H1 (cell line): ENCODE measurements around the gene ACSL3. TPM values are rescaled to one million over a fixed set of nuclear protein-coding genes. Genes with fewer than 3 reads are reported as not detected.
"Not testable (repeated sequence)": the region's sequence is repeated elsewhere in the genome, so short reads cannot be mapped to it uniquely, and the experiment has no call there.

ENCODE experiments used
- CTCF ChIA-PET: fragments of 300-600 bp; sonication (Branson Sonifier 250); formaldehyde crosslinking; loops from one replicate; lab custom pipeline; 2021; ENCODE audit not compliant: partially characterized antibody; lab: Charles Lee
- POLR2A ChIA-PET: fragments of 300-600 bp; sonication (Branson Sonifier 250); formaldehyde crosslinking; loops from one replicate; lab custom pipeline; 2021; ENCODE audit warnings: inconsistent platforms; ENCODE audit not compliant: partially characterized antibody; lab: Charles Lee
- DNase-seq, 2 experiments: peaks; one replicate each; pipeline versions ENCODE4 v3.0.0 to v3.0.0-alpha.2; 2010 to 2022; ENCODE audit warnings: low spot score in 2 of 2, low read depth in 1 of 2, mixed read lengths in 1 of 2
- FAIRE-seq: peaks from 2 replicates; lab custom pipeline; 2011; peaks lifted over from hg19 to GRCh38; lab: Jason Lieb, UNC
- H2AFZ ChIP-seq: 2 replicates; pipeline ENCODE4 v1.8.1; 2012; ENCODE audit warnings: low read length, inconsistent platforms
- H2AK5ac ChIP-seq: 2 replicates; pipeline ENCODE4 v1.6.1; 2013; ENCODE audit warnings: low read depth, low read length
- H2BK120ac ChIP-seq: replicated peaks from 2 replicates; pipeline ENCODE3; 2013; ENCODE audit warnings: low read depth, low read length, inconsistent platforms
- H2BK12ac ChIP-seq: 2 replicates; pipeline ENCODE4 v1.6.1; 2013; ENCODE audit warnings: low read depth, low read length
- H2BK15ac ChIP-seq: 2 replicates; pipeline ENCODE4 v1.6.1; 2013; ENCODE audit warnings: low read length
- H2BK20ac ChIP-seq: 2 replicates; pipeline ENCODE4 v1.6.1; 2013; ENCODE audit warnings: low read length
- H2BK5ac ChIP-seq: 2 replicates; pipeline ENCODE4 v1.6.1; 2013; ENCODE audit warnings: low read depth, low read length
- H3K14ac ChIP-seq: 2 replicates; pipeline ENCODE4 v1.6.1; 2013; ENCODE audit warnings: inconsistent platforms; ENCODE audit not compliant: insufficient read length
- H3K18ac ChIP-seq: 2 replicates; pipeline ENCODE4 v1.6.1; 2013; ENCODE audit warnings: low read length; ENCODE audit errors: extremely low read depth
- H3K23ac ChIP-seq: 2 replicates; pipeline ENCODE4 v1.6.1; 2013; ENCODE audit warnings: inconsistent platforms; ENCODE audit not compliant: insufficient read length
- H3K23me2 ChIP-seq: 2 replicates; pipeline ENCODE4 v1.6.1; 2013; ENCODE audit warnings: low read depth, low read length
- H3K27ac ChIP-seq: 2 replicates; pipeline ENCODE4 v1.6.1; 2011; ENCODE audit warnings: low read depth, low read length, inconsistent platforms
- H3K27me3 ChIP-seq, 4 experiments: replicated peaks in 1 of 4; 1 replicate in 1 of 4; 2 replicates in 3 of 4; pipeline versions ENCODE4 v1.6.1 to v1.8.1; 2011 to 2013; ENCODE audit warnings: low read length in 3 of 4, mild to moderate bottlenecking in 3 of 4, inconsistent platforms in 2 of 4, mixed read lengths in 2 of 4, moderate library complexity in 1 of 4; ENCODE audit not compliant: control insufficient read depth in 3 of 4, insufficient read depth in 3 of 4; ENCODE audit errors: extremely low read depth in 1 of 4
- H3K36me3 ChIP-seq, 4 experiments: 2 replicates each; pipeline versions ENCODE4 v1.6.1 to v1.8.1; 2011 to 2013; ENCODE audit warnings: mild to moderate bottlenecking in 4 of 4, low read length in 3 of 4, moderate library complexity in 2 of 4, control low read depth in 1 of 4, inconsistent platforms in 1 of 4; ENCODE audit not compliant: insufficient read depth in 4 of 4, control insufficient read depth in 2 of 4
- H3K4ac ChIP-seq: replicated peaks from 2 replicates; pipeline ENCODE3; 2013; ENCODE audit warnings: low read length, low read depth, mixed read lengths, inconsistent platforms; ENCODE audit not compliant: insufficient read length
- H3K4me1 ChIP-seq, 4 experiments: replicated peaks in 1 of 4; 1 replicate in 1 of 4; 2 replicates in 3 of 4; pipeline versions ENCODE4 v1.6.1 to v1.8.1; 2011 to 2013; ENCODE audit warnings: low read length in 3 of 4, inconsistent platforms in 2 of 4, mixed read lengths in 1 of 4; ENCODE audit not compliant: insufficient read depth in 4 of 4, control insufficient read depth in 3 of 4
- H3K4me2 ChIP-seq, 2 experiments: 2 replicates each; pipeline versions ENCODE4 v1.6.1 to v1.8.1; 2011 to 2013; ENCODE audit warnings: low read depth in 2 of 2, low read length in 2 of 2, control low read depth in 1 of 2, inconsistent platforms in 1 of 2, mild to moderate bottlenecking in 1 of 2; ENCODE audit not compliant: insufficient read depth in 1 of 2
- H3K4me3 ChIP-seq, 4 experiments: fragments of 200-600, 300-600 bp in 1 of 4; sonication (generic), shearing (Covaris generic), sonication (Bioruptor Twin) in 1 of 4; 2 replicates each; pipeline versions ENCODE4 v1.5.1 to v1.8.1; 2011 to 2016; ENCODE audit warnings: low read length in 4 of 4, low read depth in 3 of 4, control low read depth in 2 of 4, inconsistent platforms in 2 of 4, mild to moderate bottlenecking in 2 of 4, mixed read lengths in 1 of 4, moderate library complexity in 1 of 4; ENCODE audit not compliant: insufficient read depth in 2 of 4; ENCODE audit errors: extremely low read depth in 1 of 4
- H3K56ac ChIP-seq: replicated peaks from 2 replicates; pipeline ENCODE3; 2013; ENCODE audit warnings: low read depth, mild to moderate bottlenecking, mixed read lengths, low read length, inconsistent platforms; ENCODE audit not compliant: insufficient read length
- H3K79me1 ChIP-seq: 2 replicates; pipeline ENCODE4 v1.6.1; 2013; ENCODE audit warnings: low read depth, low read length, control low read depth
- H3K79me2 ChIP-seq, 2 experiments: 2 replicates each; pipeline versions ENCODE4 v1.6.1 to v1.8.1; 2012 to 2013; ENCODE audit warnings: low read length in 2 of 2, mild to moderate bottlenecking in 2 of 2, inconsistent platforms in 1 of 2; ENCODE audit not compliant: insufficient read depth in 2 of 2, control insufficient read depth in 1 of 2
- H3K9ac ChIP-seq, 4 experiments: replicated peaks in 1 of 4; 1 replicate in 1 of 4; 2 replicates in 3 of 4; pipeline versions ENCODE4 v1.6.1 to v1.8.1; 2011 to 2013; ENCODE audit warnings: low read depth in 3 of 4, low read length in 3 of 4, control low read depth in 2 of 4, mild to moderate bottlenecking in 2 of 4, moderate library complexity in 2 of 4, inconsistent platforms in 1 of 4; ENCODE audit errors: extremely low read depth in 1 of 4
- H3K9me3 ChIP-seq, 2 experiments: 2 replicates each; pipeline versions ENCODE4 v1.6.1 to v1.8.1; 2012 to 2013; ENCODE audit warnings: mild to moderate bottlenecking in 2 of 2, moderate library complexity in 2 of 2, control low read depth in 1 of 2, inconsistent platforms in 1 of 2, low read depth in 1 of 2, low read length in 1 of 2, mixed read lengths in 1 of 2; ENCODE audit not compliant: insufficient read depth in 2 of 2
- H4K20me1 ChIP-seq, 2 experiments: replicated peaks in 1 of 2; 2 replicates each; pipeline versions ENCODE3 to v1.8.1; 2011 to 2013; ENCODE audit warnings: inconsistent platforms in 2 of 2, low read length in 2 of 2, mild to moderate bottlenecking in 1 of 2; ENCODE audit not compliant: insufficient read depth in 2 of 2, control insufficient read depth in 1 of 2
- H4K5ac ChIP-seq: 2 replicates; pipeline ENCODE4 v1.6.1; 2013; ENCODE audit warnings: low read length, low read depth, mixed read lengths, inconsistent platforms; ENCODE audit not compliant: insufficient read length
- H4K8ac ChIP-seq: 2 replicates; pipeline ENCODE4 v1.8.0; 2013; ENCODE audit warnings: mild to moderate bottlenecking, moderate library complexity, low read length, inconsistent platforms; ENCODE audit not compliant: insufficient read depth; ENCODE audit errors: extremely low read depth
- H4K91ac ChIP-seq: replicated peaks from 2 replicates; pipeline ENCODE3; 2013; ENCODE audit warnings: low read length, mixed read lengths, inconsistent platforms; ENCODE audit not compliant: insufficient read length
- WGBS, 2 experiments: shearing (Covaris generic) in 1 of 2; methylation state at CpG; one replicate each; pipeline versions ENCODE4 v1.1.6 to v1.1.7; 2013 to 2015; ENCODE audit warnings: low lambda C conversion rate in 2 of 2, mixed read lengths in 2 of 2, inconsistent platforms in 1 of 2, low coverage in 1 of 2, missing lambda C conversion rate in 1 of 2; ENCODE audit not compliant: insufficient replicate concordance in 2 of 2, insufficient coverage in 1 of 2, insufficient read length in 1 of 2; ENCODE audit errors: extremely low coverage in 1 of 2, missing lambda C conversion rate in 1 of 2; 5-methylcytosine and 5-hydroxymethylcytosine counted together
- polyA plus RNA-seq, 7 experiments: library from polyadenylated mRNA; depleted of rRNA in 3 of 7; stranded (reverse) in 5 of 7; unstranded in 2 of 7; fragments of >200 nt in 5 of 7; fragments of 200-250 nt in 2 of 7; gene quantifications; 1 replicate in 5 of 7; 2 replicates in 1 of 7; 4 replicates in 1 of 7; pipeline versions ENCODE4 v1.2.1 to v1.2.3, GENCODE V29; 2011 to 2013; ENCODE audit warnings: missing spikeins in 2 of 7, mixed read lengths in 2 of 7
- total RNA-seq: library from RNA; stranded (reverse); fragmentation: NEBNext Ultra II Directional; extraction: Animal tissue kit (Norgen Biotek cat#: 25700); gene quantifications from 2 replicates; pipeline ENCODE4 v1.2.1, GENCODE V29; 2021

Gene ACSL3
- total and polyA plus RNA-seq, 2 of the 8 experiments (the other 6 are each of a cell fraction or from before 2014, with no cell fraction given): 37.5 to 98.1 TPM

- H3K23me2 ChIP-seq, H3K27ac ChIP-seq, H2BK12ac ChIP-seq, H2BK5ac ChIP-seq, CTCF ChIA-PET, H4K5ac ChIP-seq, DNase-seq, H3K79me2 ChIP-seq, H2BK15ac ChIP-seq, H3K4me2 ChIP-seq, H4K8ac ChIP-seq, H3K4me3 ChIP-seq, H3K4me1 ChIP-seq, H3K4ac ChIP-seq, H3K56ac ChIP-seq, H4K91ac ChIP-seq, H2BK120ac ChIP-seq, H3K14ac ChIP-seq, H3K23ac ChIP-seq, H3K36me3 ChIP-seq, H3K18ac ChIP-seq, H2AK5ac ChIP-seq, H3K79me1 ChIP-seq, H2BK20ac ChIP-seq, H2AFZ ChIP-seq, POLR2A ChIA-PET, H4K20me1 ChIP-seq, H3K9ac ChIP-seq, FAIRE-seq, H3K27me3 ChIP-seq: not testable (repeated sequence)
- WGBS, 2 experiments: 92% methylated on average over 4 of the region's 4 CpGs; no CpG with 5 or more reads in 1 of the 2 experiments
- peaks cover 7 to 13% of the 10 kb centered on the region in 2 experiments for H3K9me3 ChIP-seq
These were observed 129.4 kb downstream of the ACSL3 start for GRCh38 chr2:222990206-222990605.
